Thymus (tissue), 11 donors: Measurements from ENCODE around the gene BMPR1A. TPM values are rescaled to one million over a fixed set of nuclear protein-coding genes. Genes with fewer than 3 reads are reported as not detected.

ENCODE experiments used
- DNase-seq, 9 donors: peaks; one replicate each; pipeline ENCODE4 v3.0.0-alpha.2; 2013; ENCODE audit warnings: low spot score in 9 of 9, low read depth in 6 of 9, missing footprints in 1 of 9
- H3K27ac ChIP-seq, 2 donors: one replicate each; pipeline ENCODE4 v1.5.1; 2013; ENCODE audit warnings: control low read depth in 1 of 2, low read depth in 1 of 2, low read length in 1 of 2, mild to moderate bottlenecking in 1 of 2, moderate library complexity in 1 of 2
- H3K27me3 ChIP-seq, 2 donors: one replicate each; pipeline ENCODE4 v1.5.1; 2013; ENCODE audit warnings: low read length in 1 of 2; ENCODE audit not compliant: control insufficient read depth in 2 of 2, insufficient read depth in 1 of 2
- H3K36me3 ChIP-seq, 2 donors: one replicate each; pipeline ENCODE4 v1.5.1; 2013; ENCODE audit warnings: low read length in 1 of 2, mild to moderate bottlenecking in 1 of 2, moderate library complexity in 1 of 2; ENCODE audit not compliant: control insufficient read depth in 2 of 2, insufficient read depth in 2 of 2
- H3K4me1 ChIP-seq, 2 donors: one replicate each; pipeline ENCODE4 v1.5.1; 2013; ENCODE audit warnings: low read length in 2 of 2; ENCODE audit not compliant: control insufficient read depth in 2 of 2, insufficient read depth in 2 of 2
- H3K4me3 ChIP-seq, 2 donors: one replicate each; pipeline ENCODE4 v1.5.1; 2013; ENCODE audit warnings: low read length in 2 of 2, control low read depth in 1 of 2, mild to moderate bottlenecking in 1 of 2
- H3K9me3 ChIP-seq, 2 donors: one replicate each; pipeline ENCODE4 v1.5.1; 2013; ENCODE audit warnings: low read length in 1 of 2, mild to moderate bottlenecking in 1 of 2; ENCODE audit not compliant: control insufficient read depth in 2 of 2, insufficient read depth in 1 of 2
- WGBS: extraction: QIAGEN DNeasy Blood & Tissue Kit; methylation state at CpG from one replicate; pipeline ENCODE4 v1.1.7; 2013; 5-methylcytosine and 5-hydroxymethylcytosine counted together
- polyA plus RNA-seq: library from polyadenylated mRNA; stranded (reverse); fragments of 200-250 nt; gene quantifications from one replicate; pipeline ENCODE4 v1.2.3, GENCODE V29; 2013
- total RNA-seq: library from RNA; stranded (reverse); fragments of 120-200 nt; gene quantifications from one replicate; pipeline ENCODE4 v1.2.4, GENCODE V29; 2013
- donor health status: healthy.

BMPR1A gene
- total and polyA plus RNA-seq, 2 donors, result 5.5 to 10.4 TPM

DNA sequence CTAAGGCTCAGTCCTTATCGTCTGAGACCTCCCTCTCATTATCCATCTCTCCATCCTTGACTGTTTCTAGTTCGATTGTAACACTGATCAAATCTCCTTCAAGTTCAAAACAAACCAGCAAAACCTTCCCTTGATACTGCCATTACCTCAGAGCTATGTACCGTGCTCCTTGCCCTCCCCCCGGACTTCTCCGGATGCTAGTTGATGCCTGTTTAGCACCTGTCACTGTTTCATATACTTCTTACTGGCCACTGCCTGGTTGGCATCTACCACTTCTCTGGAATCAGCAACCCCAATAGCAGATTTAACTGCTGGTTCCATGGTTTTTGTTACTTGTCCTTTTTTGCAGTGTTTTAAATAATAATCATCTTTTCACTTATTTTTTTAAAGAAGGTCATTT is 64.1 kb downstream of the BMPR1A start:
- Histone ChIP-seq H3K27me3 (no peaks in the 10 kb centered on the region), H3K4me3 (no peak overlapping the region), H3K9me3 (no peaks in the 10 kb centered on the region), H3K36me3 (no peaks in the 10 kb centered on the region), H3K27ac (no peak overlapping the region), H3K4me1 (no peaks in the 10 kb centered on the region)
- no peak for DNase-seq
- WGBS, result 94% methylated on average over 5 of the region's 5 CpGs

DNA sequence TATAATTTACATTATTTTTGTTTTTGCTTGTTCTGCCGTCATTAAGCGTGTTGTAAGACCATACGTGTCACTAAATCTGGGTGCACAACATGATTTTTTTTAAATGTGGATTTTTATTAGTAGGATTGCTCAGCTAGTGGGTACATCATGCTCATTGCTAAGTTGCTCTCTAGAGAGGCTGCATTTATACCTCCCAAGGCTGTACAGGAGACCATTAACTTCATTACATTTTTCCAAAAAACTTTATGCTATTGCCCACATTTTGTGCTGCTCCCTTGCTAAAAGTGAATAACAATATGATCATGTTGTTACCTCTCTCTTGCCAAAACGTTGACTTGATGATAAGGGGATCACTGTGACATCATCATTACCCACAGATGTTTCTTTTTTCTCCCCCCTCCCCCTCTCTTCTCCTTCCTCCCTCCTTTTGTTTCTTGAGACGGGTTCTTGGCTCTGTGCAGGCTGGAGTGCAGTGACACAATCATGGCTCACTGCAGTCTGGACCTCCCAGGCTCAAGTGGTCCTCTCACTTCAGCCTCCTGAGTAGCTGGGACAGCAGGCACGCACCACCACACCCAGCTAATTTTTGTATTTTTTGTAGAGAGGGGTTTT is 65.1 kb downstream of the BMPR1A start:
- no peak for DNase-seq

DNA sequence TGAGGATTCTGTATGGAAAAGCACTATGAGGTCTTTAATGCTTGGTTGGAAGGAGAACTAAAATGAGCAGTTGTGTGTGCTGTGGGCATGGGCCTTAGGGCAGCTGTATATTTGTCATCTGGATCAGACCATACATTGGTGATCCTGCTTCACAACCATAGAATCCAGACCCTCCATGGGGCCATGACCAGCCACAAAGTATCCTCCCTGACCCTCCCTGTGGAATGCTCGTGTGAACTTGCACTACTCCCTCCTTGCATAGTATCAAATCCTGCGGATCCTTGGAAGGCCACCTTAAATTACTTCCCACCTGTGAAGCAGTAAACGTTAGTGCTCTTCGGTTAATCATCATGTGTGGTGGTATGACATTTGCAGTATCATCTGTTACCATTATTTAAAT is 67.1 kb downstream of the BMPR1A start:
- 89% methylated on average over 4 of the region's 4 CpGs for WGBS
- H3K36me3 ChIP-seq, result no peaks in the 10 kb centered on the region
- H3K27ac ChIP-seq, result no peak overlapping the region
- H3K4me3 ChIP-seq, result no peak overlapping the region
- H3K9me3 ChIP-seq, result no peaks in the 10 kb centered on the region
- DNase-seq, result no peak
- H3K27me3 ChIP-seq, result no peaks in the 10 kb centered on the region
- no peaks in the 10 kb centered on the region for H3K4me1 ChIP-seq

More for the DNA sequence above, 65.1 kb downstream of the BMPR1A start:
- H3K36me3 ChIP-seq, result no peaks in the 10 kb centered on the region
- no peaks in the 10 kb centered on the region for H3K4me1 ChIP-seq
- H3K27ac ChIP-seq, result no peak overlapping the region
- 75% methylated on average over 6 of the region's 6 CpGs for WGBS
- no peak overlapping the region for H3K4me3 ChIP-seq
- no peaks in the 10 kb centered on the region for H3K27me3 ChIP-seq
- no peaks in the 10 kb centered on the region for H3K9me3 ChIP-seq

DNA sequence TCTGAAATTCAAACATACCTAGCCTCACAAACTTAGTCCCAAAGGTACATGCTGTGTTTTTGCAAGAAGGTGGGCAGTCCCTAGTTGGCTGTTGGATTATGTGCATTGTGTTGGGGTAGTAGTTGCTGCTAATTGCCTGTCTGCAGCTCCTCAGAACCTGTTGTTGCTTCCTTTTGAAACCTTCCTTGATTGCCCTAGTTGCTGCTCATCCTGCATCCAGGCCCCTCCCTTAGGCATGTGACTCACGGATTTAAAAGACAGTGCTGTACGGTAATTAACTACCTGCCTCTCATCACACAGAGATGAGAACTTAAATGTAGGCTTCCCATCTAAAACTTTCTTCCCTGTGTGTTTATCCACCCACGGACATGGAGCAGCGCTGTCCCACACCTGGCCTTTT is 67.7 kb downstream of the BMPR1A start:
- 96% methylated on average over 4 of the region's 4 CpGs for WGBS

DNA sequence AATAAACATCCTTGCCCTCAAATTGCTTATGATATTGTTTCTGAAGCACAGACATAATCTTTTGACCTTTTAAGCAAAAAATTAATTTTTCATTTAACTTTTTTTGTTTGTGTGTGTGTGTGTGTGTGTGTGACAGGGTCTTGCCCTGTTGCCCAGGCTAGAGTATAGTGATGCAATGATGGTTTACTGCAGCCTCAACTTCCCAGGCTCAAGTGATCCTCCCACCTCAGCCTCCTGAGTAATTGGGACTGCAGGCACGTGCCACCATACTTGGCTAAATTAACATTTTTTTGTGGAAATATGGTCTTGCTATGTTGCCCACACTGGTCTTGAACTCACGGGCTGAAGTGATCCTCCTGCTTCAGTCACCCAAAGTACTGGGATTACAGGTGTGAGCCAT is 68.9 kb downstream of the BMPR1A start:
- Histone ChIP-seq H3K27ac (no peak overlapping the region), H3K4me1 (no peaks in the 10 kb centered on the region)
- 95% methylated on average over 2 of the region's 2 CpGs for WGBS

More for the DNA sequence above, 67.7 kb downstream of the BMPR1A start:
- no peaks in the 10 kb centered on the region for H3K4me1 ChIP-seq
- DNase-seq, result no peak
- H3K27ac ChIP-seq, result no peak overlapping the region
- no peak overlapping the region for H3K4me3 ChIP-seq
- H3K36me3 ChIP-seq, result no peaks in the 10 kb centered on the region
- H3K27me3 ChIP-seq, result no peaks in the 10 kb centered on the region
- no peaks in the 10 kb centered on the region for H3K9me3 ChIP-seq

DNA sequence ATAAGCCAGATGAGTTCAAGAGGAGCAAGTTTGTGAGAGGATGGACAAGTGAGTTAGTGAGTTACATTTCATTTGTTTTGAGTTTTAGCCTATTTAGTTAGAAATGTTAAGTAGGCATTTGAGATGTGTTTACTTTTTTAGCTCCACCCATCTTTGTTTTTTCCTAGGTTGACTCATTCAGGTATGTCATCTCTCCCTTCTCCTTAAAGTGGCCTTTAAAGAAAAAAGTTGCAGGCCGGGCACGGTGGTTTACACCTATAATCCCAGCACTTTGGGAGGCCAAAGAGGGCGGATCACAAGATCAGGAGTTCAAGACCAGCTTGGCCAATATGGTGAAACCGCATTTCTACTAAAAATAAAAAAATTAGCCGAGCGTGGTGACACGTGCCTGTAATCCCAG is 71.2 kb downstream of the BMPR1A start:
- Histone ChIP-seq H3K27ac (no peak overlapping the region), H3K4me1 (no peaks in the 10 kb centered on the region)

More for the DNA sequence above, 68.9 kb downstream of the BMPR1A start:
- no peaks in the 10 kb centered on the region for H3K27me3 ChIP-seq
- DNase-seq, result no peak
- no peaks in the 10 kb centered on the region for H3K36me3 ChIP-seq
- H3K4me3 ChIP-seq, result no peak overlapping the region
- H3K9me3 ChIP-seq, result no peaks in the 10 kb centered on the region

DNA sequence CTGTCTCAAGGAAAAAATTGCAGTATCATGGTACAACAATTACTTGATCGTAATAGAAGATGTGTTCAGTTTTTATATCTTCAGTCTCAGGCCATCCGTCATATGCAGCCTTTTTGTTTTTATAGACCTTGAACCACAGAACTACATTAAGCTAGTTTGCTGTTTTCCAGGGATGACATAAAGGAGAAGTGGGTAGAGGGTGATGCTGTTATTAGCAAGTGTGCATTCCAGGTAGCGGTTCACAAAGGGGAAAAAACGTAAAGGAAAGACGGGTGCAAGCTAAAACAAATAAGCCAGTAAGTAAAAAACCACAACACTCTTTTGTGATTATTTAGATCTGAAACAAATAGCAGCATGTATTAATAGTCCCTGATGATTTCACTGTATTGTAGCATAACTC is 71.7 kb downstream of the BMPR1A start:
- no peaks in the 10 kb centered on the region for H3K9me3 ChIP-seq
- whole genome bisulfite sequencing, result 89% methylated on average over 5 of the region's 5 CpGs
- no peak overlapping the region for H3K4me3 ChIP-seq
- no peaks in the 10 kb centered on the region for H3K36me3 ChIP-seq
- H3K27me3 ChIP-seq, result no peaks in the 10 kb centered on the region
- H3K27ac ChIP-seq, result no peak overlapping the region
- H3K4me1 ChIP-seq, result no peaks in the 10 kb centered on the region
- no peak for DNase-seq

More for the DNA sequence above, 71.2 kb downstream of the BMPR1A start:
- Histone ChIP-seq H3K4me3 (no peak overlapping the region), H3K36me3 (no peaks in the 10 kb centered on the region), H3K27me3 (no peaks in the 10 kb centered on the region), H3K9me3 (no peaks in the 10 kb centered on the region)
- DNase-seq, result no peak
- WGBS, result 96% methylated on average over 7 of the region's 7 CpGs

DNA sequence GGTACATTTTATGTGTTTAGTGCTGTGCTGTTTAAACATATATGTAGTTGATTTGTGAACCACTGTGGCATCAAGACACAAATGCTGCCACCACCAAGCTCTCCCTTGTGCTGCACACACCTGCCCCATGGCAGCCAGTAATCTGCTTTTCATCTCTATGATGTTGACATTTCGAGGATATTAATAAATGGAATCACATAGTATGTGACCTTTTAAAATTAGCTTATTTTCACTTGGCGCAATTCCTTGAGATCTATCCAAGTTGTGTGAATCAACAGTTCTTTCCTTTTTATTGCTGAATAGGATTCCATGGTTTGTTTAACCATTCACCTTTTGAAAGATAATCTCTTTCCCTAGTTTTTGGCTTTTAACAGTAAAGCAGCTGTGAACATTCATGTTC is 73.1 kb downstream of the BMPR1A start:
- WGBS, result 93% methylated on average over 2 of the region's 2 CpGs
- Histone ChIP-seq H3K4me3 (no peak overlapping the region), H3K4me1 (no peaks in the 10 kb centered on the region), H3K9me3 (no peaks in the 10 kb centered on the region), H3K27me3 (no peaks in the 10 kb centered on the region), H3K36me3 (no peaks in the 10 kb centered on the region), H3K27ac (no peak overlapping the region)
- DNase-seq, result no peak

DNA sequence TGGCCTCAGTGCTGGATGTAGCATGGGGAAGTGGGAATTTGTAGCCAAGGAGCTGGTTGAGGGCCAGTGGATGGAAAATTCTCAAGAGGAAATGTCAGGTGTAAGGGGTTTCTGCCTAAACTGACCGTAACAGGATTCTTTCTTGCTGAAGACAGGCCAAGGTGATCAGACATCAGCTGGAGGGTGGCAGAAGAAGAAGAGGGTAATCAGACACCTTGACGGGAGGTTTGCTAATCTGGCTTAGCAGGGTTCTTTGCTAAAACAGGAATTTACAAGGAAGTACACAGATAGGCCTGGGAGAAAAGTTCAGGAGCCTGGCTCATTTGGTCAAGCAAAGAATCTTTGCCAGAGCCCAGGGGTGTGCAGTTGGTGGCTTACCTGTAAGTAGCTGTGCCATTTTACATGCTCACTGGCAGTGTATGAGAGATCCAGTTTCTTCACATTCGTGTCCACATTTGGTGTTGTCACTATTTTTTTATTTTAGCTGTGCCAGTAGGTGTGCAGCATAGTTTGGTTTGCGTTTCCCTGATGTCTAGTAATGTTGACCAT is 73.7 kb downstream of the BMPR1A start:
- Histone ChIP-seq H3K4me3 (no peak overlapping the region), H3K27me3 (no peaks in the 10 kb centered on the region), H3K27ac (no peak overlapping the region), H3K36me3 (no peaks in the 10 kb centered on the region), H3K4me1 (no peaks in the 10 kb centered on the region), H3K9me3 (no peaks in the 10 kb centered on the region)
- WGBS, result 92% methylated on average over 4 of the region's 4 CpGs
- no peak for DNase-seq
